ENCODE data around the gene OR2L13.

The OR2L13 gene

GRCh38 chr1:248065071-248065470, 29.9 kb upstream of the OR2L13 start:
- TF ChIP-seq, protein P1, sequence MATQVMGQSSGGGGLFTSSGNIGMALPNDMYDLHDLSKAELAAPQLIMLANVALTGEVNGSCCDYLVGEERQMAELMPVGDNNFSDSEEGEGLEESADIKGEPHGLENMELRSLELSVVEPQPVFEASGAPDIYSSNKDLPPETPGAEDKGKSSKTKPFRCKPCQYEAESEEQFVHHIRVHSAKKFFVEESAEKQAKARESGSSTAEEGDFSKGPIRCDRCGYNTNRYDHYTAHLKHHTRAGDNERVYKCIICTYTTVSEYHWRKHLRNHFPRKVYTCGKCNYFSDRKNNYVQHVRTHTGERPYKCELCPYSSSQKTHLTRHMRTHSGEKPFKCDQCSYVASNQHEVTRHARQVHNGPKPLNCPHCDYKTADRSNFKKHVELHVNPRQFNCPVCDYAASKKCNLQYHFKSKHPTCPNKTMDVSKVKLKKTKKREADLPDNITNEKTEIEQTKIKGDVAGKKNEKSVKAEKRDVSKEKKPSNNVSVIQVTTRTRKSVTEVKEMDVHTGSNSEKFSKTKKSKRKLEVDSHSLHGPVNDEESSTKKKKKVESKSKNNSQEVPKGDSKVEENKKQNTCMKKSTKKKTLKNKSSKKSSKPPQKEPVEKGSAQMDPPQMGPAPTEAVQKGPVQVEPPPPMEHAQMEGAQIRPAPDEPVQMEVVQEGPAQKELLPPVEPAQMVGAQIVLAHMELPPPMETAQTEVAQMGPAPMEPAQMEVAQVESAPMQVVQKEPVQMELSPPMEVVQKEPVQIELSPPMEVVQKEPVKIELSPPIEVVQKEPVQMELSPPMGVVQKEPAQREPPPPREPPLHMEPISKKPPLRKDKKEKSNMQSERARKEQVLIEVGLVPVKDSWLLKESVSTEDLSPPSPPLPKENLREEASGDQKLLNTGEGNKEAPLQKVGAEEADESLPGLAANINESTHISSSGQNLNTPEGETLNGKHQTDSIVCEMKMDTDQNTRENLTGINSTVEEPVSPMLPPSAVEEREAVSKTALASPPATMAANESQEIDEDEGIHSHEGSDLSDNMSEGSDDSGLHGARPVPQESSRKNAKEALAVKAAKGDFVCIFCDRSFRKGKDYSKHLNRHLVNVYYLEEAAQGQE (IDR thresholded peaks at IDR 0.05; ENCODE audit: low read depth) = no peak
- TF ChIP-seq EGR1 (IDR thresholded peaks at IDR 0.05) (no peak), CEBPB (IDR thresholded peaks at IDR 0.05) (no peak), EP300 (IDR thresholded peaks at IDR 0.05; ENCODE audit: borderline replicate concordance) (no peak), CREB1 (IDR thresholded peaks at IDR 0.05; ENCODE audit: low read depth) (no peak), ZBTB7A (IDR thresholded peaks at IDR 0.05; ENCODE audit: low read depth) (no peak), MAX (IDR thresholded peaks at IDR 0.05) (no peak), NFIC (IDR thresholded peaks at IDR 0.05) (no peak), TAF1 (IDR thresholded peaks at IDR 0.05; ENCODE audit: low read depth) (no peak), TCF12 (IDR thresholded peaks at IDR 0.05; ENCODE audit: low read depth) (no peak), RAD21 (IDR thresholded peaks at IDR 0.05; ENCODE audit: low read depth) (no peak), TEAD4 (IDR thresholded peaks at IDR 0.05) (no peak), FOXM1 (IDR thresholded peaks at IDR 0.05; ENCODE audit: borderline replicate concordance, low read depth) (no peak), YY1 (IDR thresholded peaks at IDR 0.05; ENCODE audit: low read depth) (no peak)
- TF ChIP-seq, protein P2, sequence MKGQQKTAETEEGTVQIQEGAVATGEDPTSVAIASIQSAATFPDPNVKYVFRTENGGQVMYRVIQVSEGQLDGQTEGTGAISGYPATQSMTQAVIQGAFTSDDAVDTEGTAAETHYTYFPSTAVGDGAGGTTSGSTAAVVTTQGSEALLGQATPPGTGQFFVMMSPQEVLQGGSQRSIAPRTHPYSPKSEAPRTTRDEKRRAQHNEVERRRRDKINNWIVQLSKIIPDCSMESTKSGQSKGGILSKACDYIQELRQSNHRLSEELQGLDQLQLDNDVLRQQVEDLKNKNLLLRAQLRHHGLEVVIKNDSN (IDR thresholded peaks at IDR 0.05) = no peak

- TF ChIP-seq, protein P2 (IDR thresholded peaks at IDR 0.05) = no peak
- TF ChIP-seq MAX (IDR thresholded peaks at IDR 0.05) (no peak), TAF1 (IDR thresholded peaks at IDR 0.05; ENCODE audit: low read depth) (no peak), CREB1 (IDR thresholded peaks at IDR 0.05; ENCODE audit: low read depth) (no peak), FOXM1 (IDR thresholded peaks at IDR 0.05; ENCODE audit: borderline replicate concordance, low read depth) (no peak), EGR1 (IDR thresholded peaks at IDR 0.05) (no peak), TEAD4 (IDR thresholded peaks at IDR 0.05) (no peak), RAD21 (IDR thresholded peaks at IDR 0.05; ENCODE audit: low read depth) (no peak), EP300 (IDR thresholded peaks at IDR 0.05; ENCODE audit: borderline replicate concordance) (no peak), ZBTB7A (IDR thresholded peaks at IDR 0.05; ENCODE audit: low read depth) (no peak), CEBPB (IDR thresholded peaks at IDR 0.05) (no peak), NFIC (IDR thresholded peaks at IDR 0.05) (no peak), TCF12 (IDR thresholded peaks at IDR 0.05; ENCODE audit: low read depth) (no peak), YY1 (IDR thresholded peaks at IDR 0.05; ENCODE audit: low read depth) (no peak)
- TF ChIP-seq, protein P1 (IDR thresholded peaks at IDR 0.05; ENCODE audit: low read depth) = no peak
These were observed 29.4 kb upstream of the OR2L13 start for GRCh38 chr1:248065604-248066003.

- TF ChIP-seq MAX (IDR thresholded peaks at IDR 0.05) (no peak), RAD21 (IDR thresholded peaks at IDR 0.05; ENCODE audit: low read depth) (no peak), EGR1 (IDR thresholded peaks at IDR 0.05) (no peak), CEBPB (IDR thresholded peaks at IDR 0.05) (no peak), TCF12 (IDR thresholded peaks at IDR 0.05; ENCODE audit: low read depth) (no peak), CREB1 (IDR thresholded peaks at IDR 0.05; ENCODE audit: low read depth) (no peak), FOXM1 (IDR thresholded peaks at IDR 0.05; ENCODE audit: borderline replicate concordance, low read depth) (no peak), NFIC (IDR thresholded peaks at IDR 0.05) (no peak), YY1 (IDR thresholded peaks at IDR 0.05; ENCODE audit: low read depth) (no peak), EP300 (IDR thresholded peaks at IDR 0.05; ENCODE audit: borderline replicate concordance) (no peak), TEAD4 (IDR thresholded peaks at IDR 0.05) (no peak), TAF1 (IDR thresholded peaks at IDR 0.05; ENCODE audit: low read depth) (no peak), ZBTB7A (IDR thresholded peaks at IDR 0.05; ENCODE audit: low read depth) (no peak)
- TF ChIP-seq, protein P2 (IDR thresholded peaks at IDR 0.05) = no peak
- TF ChIP-seq, protein P1 (IDR thresholded peaks at IDR 0.05; ENCODE audit: low read depth) = no peak
These were observed 3.5 kb downstream of the OR2L13 start for GRCh38 chr1:248098529-248098928.

All from Ishikawa (cell line).